HUES48 (cell line): ENCODE data around the gene MED8.
"Not testable (repeated sequence)": the region's sequence is repeated elsewhere in the genome, so short reads cannot be mapped to it uniquely, and the experiment has no call there.

Experiments used
- H3K27ac ChIP-seq: one replicate; pipeline ENCODE4 v1.7.0; 2013; ENCODE audit warnings: low read depth, low read length, inconsistent platforms
- H3K27me3 ChIP-seq: 2 replicates; pipeline ENCODE4 v1.6.1; 2013; ENCODE audit warnings: mild to moderate bottlenecking, low read length; ENCODE audit not compliant: control insufficient read depth, insufficient read depth
- H3K36me3 ChIP-seq: 2 replicates; pipeline ENCODE4 v1.6.1; 2013; ENCODE audit warnings: low read length; ENCODE audit not compliant: control insufficient read depth, insufficient read depth
- H3K4me1 ChIP-seq: 2 replicates; pipeline ENCODE4 v1.6.1; 2013; ENCODE audit warnings: mild to moderate bottlenecking, low read length; ENCODE audit not compliant: control insufficient read depth, insufficient read depth
- H3K4me3 ChIP-seq: 2 replicates; pipeline ENCODE4 v1.5.1; 2013; ENCODE audit warnings: mild to moderate bottlenecking, low read depth, low read length
- H3K9ac ChIP-seq: 2 replicates; pipeline ENCODE4 v1.6.1; 2013; ENCODE audit warnings: mild to moderate bottlenecking, low read depth, low read length, moderate library complexity
- H3K9me3 ChIP-seq: 2 replicates; pipeline ENCODE4 v1.6.1; 2013; ENCODE audit warnings: low read length; ENCODE audit not compliant: control insufficient read depth, insufficient read depth

MED8 gene

GRCh38 chr1:43402089-43402865, 12.7 kb upstream of the MED8 start:
- Histone ChIP-seq H3K9me3 (no peaks in the 10 kb centered on the region), H3K9ac (no peak overlapping the region)

GRCh38 chr1:43400441-43400840, 10.8 kb upstream of the MED8 start:
- H3K9me3 ChIP-seq, H3K27me3 ChIP-seq, H3K4me3 ChIP-seq, H3K27ac ChIP-seq, H3K4me1 ChIP-seq, H3K9ac ChIP-seq: not testable (repeated sequence)
- H3K36me3 ChIP-seq, result peaks cover 18% of the 10 kb centered on the region

More at GRCh38 chr1:43402089-43402865, 12.7 kb upstream of the MED8 start:
- no peaks in the 10 kb centered on the region for H3K27me3 ChIP-seq
- peaks cover 30% of the 10 kb centered on the region for H3K36me3 ChIP-seq
- no peak overlapping the region for H3K27ac ChIP-seq
- no peaks in the 10 kb centered on the region for H3K4me1 ChIP-seq
- H3K4me3 ChIP-seq, result no peak overlapping the region

- Histone ChIP-seq H3K36me3 (no peaks in the 10 kb centered on the region), H3K27ac (no peak overlapping the region), H3K9me3 (no peaks in the 10 kb centered on the region)
Measured at GRCh38 chr1:43398227-43398626, 8.6 kb upstream of the MED8 start.

GRCh38 chr1:43396059-43396458, 6.5 kb upstream of the MED8 start:
- H3K4me3 ChIP-seq, result no peak overlapping the region
- H3K9ac ChIP-seq, result no peak overlapping the region
- no peaks in the 10 kb centered on the region for H3K36me3 ChIP-seq
- no peaks in the 10 kb centered on the region for H3K27me3 ChIP-seq
- H3K4me1 ChIP-seq, result no peaks in the 10 kb centered on the region
- no peak overlapping the region for H3K27ac ChIP-seq
- H3K9me3 ChIP-seq, result no peaks in the 10 kb centered on the region

More at GRCh38 chr1:43398227-43398626, 8.6 kb upstream of the MED8 start:
- H3K4me1 ChIP-seq, result no peaks in the 10 kb centered on the region
- no peak overlapping the region for H3K4me3 ChIP-seq
- H3K9ac ChIP-seq, result no peak overlapping the region
- no peaks in the 10 kb centered on the region for H3K27me3 ChIP-seq

GRCh38 chr1:43395523-43395922, 5.9 kb upstream of the MED8 start:
- H3K4me1 ChIP-seq, result peaks cover 2% of the 10 kb centered on the region; the same call in 1 of the 2 replicates
- no peak overlapping the region for H3K27ac ChIP-seq
- H3K9me3 ChIP-seq, result no peaks in the 10 kb centered on the region
- H3K9ac ChIP-seq, result no peak overlapping the region
- H3K4me3 ChIP-seq, result no peak overlapping the region
- H3K27me3 ChIP-seq, result no peaks in the 10 kb centered on the region
- no peaks in the 10 kb centered on the region for H3K36me3 ChIP-seq

DNA sequence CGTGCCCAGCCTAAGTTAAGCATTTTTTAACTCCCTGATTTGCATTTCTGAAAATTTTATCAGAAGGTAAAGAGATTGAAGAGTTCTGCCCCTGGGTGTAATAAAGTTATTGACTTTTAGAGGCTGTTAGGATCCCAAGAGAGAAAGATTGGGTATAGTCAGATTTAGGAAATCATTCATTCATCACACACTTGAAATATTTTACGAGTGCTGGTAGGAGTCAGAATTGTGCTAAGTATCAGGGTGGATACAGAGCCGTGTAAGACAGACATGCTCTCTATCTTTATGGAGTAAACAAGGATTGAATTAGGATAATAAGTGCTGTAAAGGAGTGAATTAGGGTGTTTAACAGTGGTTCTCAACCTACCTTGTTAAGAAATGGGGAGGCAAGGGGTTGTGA, 3.1 kb upstream of the MED8 start:
- H3K4me1 ChIP-seq, result peaks cover 9% of the 10 kb centered on the region
- no peaks in the 10 kb centered on the region for H3K9me3 ChIP-seq
- H3K4me3 ChIP-seq, result no peak overlapping the region
- no peak overlapping the region for H3K9ac ChIP-seq
- H3K36me3 ChIP-seq, result peaks cover 3% of the 10 kb centered on the region; the same call in 1 of the 2 replicates
- no peak overlapping the region for H3K27ac ChIP-seq
- no peaks in the 10 kb centered on the region for H3K27me3 ChIP-seq

- Histone ChIP-seq H3K4me1 (peaks cover 9% of the 10 kb centered on the region), H3K27ac (no peak overlapping the region), H3K4me3 (peak overlapping the region; percentile 89), H3K36me3 (peaks cover 43% of the 10 kb centered on the region), H3K9me3 (no peaks in the 10 kb centered on the region), H3K9ac (no peak overlapping the region), H3K27me3 (no peaks in the 10 kb centered on the region)
Measured at GRCh38 chr1:43388613-43389012, 987 bp downstream of the MED8 start.

DNA sequence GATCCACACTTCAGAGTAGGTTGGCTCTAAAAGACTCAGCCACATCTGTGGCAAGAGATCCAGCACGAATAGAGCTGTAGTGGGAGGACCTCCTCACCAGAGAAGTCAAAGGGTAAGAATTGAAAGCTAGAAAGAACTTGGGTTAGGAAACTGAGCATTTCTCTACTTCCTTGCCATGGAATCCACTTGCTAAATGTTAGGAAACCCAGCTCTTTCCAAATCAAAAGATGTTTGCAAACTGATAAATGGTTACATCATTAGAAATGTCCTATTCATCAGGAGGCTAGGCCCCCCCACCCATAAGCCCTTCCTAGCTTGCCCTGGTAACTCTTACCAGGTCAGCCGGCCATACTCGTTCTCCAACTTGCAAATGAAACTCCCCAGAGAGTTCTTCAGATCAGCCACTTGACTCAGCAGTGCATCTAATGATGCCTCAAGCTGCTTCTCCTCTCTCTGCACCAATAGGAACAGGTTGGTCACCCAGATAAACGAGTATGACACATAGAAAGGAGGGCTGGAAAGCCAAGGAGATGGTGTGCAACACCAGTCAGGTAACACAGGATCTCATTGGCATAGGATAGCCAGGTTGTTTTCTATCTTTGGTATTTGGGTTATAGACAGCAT, 1.5 kb downstream of the MED8 start:
- no peaks in the 10 kb centered on the region for H3K9me3 ChIP-seq
- no peaks in the 10 kb centered on the region for H3K27me3 ChIP-seq
- H3K4me3 ChIP-seq, result 0 out of 2 replicates have a peak overlapping the region, but pooled peaks have one; percentile 89
- H3K4me1 ChIP-seq, result peaks cover 9% of the 10 kb centered on the region
- no peak overlapping the region for H3K9ac ChIP-seq
- H3K36me3 ChIP-seq, result peaks cover 48% of the 10 kb centered on the region
- H3K27ac ChIP-seq, result no peak overlapping the region

GRCh38 chr1:43386676-43387075, 2.9 kb downstream of the MED8 start:
- H3K36me3 ChIP-seq, result peaks cover 57% of the 10 kb centered on the region
- H3K27ac ChIP-seq, result no peak overlapping the region
- H3K9me3 ChIP-seq, result no peaks in the 10 kb centered on the region
- H3K4me3 ChIP-seq, result no peak overlapping the region
- no peak overlapping the region for H3K9ac ChIP-seq
- peaks cover 9% of the 10 kb centered on the region for H3K4me1 ChIP-seq
- no peaks in the 10 kb centered on the region for H3K27me3 ChIP-seq

DNA sequence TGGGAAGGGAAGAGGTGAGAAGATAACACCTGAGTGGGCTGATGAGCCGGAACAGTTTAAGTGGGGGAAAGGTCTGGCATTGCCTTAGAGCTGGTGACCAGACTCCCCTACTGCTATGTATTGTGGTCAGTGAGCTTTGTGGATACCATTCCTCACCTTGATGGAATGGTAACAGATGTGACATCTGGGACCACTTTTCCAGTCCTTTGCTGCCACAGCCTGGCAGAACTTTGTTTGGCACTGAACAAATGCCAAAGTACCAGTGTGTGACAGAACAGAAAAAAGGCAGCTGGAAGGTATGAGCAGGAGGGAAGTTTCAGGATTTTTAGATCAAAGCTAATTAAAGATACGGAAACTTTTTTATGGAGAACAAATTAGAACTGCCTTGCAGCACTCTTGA, 6.2 kb downstream of the MED8 start:
- no peaks in the 10 kb centered on the region for H3K27me3 ChIP-seq
- H3K9me3 ChIP-seq, result no peaks in the 10 kb centered on the region
- no peak overlapping the region for H3K9ac ChIP-seq
- H3K36me3 ChIP-seq, result peaks cover 57% of the 10 kb centered on the region
- H3K4me1 ChIP-seq, result no peaks in the 10 kb centered on the region
- H3K4me3 ChIP-seq, result no peak overlapping the region
- H3K27ac ChIP-seq, result no peak overlapping the region

DNA sequence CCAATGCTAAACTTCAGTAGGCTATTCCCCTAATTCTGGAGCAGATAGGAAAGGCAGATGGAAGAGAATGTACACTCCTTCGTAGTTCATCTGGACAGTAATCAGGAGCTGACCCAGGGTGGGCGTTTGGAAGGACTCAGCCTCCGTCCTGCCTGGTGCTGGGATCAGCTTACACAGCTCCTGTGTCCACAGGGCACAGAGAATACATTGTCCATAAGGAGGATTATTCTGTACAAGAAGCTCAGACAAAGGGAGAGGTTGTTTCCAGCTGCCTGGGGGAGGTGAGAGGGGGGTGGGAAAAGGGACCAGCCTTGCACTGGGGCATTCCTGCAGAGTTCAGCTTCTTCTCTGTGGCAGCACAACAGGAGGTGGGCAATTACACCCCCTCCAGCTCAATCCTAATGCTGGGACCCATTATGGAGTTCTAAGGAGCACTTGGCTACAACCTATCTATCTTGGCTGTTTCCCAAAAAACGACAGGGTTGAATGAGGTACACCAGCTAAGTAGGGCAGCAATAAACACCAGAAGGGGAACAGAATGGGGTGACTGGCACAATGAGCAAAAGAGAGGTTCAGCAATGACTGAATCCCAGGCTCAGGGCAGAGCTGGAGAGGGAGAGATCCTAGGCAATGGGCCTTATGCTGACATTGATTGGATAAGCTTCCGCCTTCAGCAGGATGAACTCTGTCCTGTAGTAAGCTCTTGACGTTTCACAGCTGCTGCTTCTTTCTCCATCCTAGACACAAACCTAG, 7.4 kb downstream of the MED8 start:
- Histone ChIP-seq H3K9me3 (no peaks in the 10 kb centered on the region), H3K27me3 (no peaks in the 10 kb centered on the region), H3K9ac (no peak overlapping the region), H3K27ac (no peak overlapping the region), H3K36me3 (peaks cover 50% of the 10 kb centered on the region), H3K4me1 (no peaks in the 10 kb centered on the region), H3K4me3 (no peak overlapping the region)
